Measurements from ENCODE around the gene PARS2.

GRCh38 chr1:54800899-54801759 lies 36.8 kb upstream of the PARS2 start, which contains the start of gene TTC22:
- no peak for TF ChIP-seq POLR2A (IDR thresholded peaks at IDR 0.05)
- TF ChIP-seq, protein P1, sequence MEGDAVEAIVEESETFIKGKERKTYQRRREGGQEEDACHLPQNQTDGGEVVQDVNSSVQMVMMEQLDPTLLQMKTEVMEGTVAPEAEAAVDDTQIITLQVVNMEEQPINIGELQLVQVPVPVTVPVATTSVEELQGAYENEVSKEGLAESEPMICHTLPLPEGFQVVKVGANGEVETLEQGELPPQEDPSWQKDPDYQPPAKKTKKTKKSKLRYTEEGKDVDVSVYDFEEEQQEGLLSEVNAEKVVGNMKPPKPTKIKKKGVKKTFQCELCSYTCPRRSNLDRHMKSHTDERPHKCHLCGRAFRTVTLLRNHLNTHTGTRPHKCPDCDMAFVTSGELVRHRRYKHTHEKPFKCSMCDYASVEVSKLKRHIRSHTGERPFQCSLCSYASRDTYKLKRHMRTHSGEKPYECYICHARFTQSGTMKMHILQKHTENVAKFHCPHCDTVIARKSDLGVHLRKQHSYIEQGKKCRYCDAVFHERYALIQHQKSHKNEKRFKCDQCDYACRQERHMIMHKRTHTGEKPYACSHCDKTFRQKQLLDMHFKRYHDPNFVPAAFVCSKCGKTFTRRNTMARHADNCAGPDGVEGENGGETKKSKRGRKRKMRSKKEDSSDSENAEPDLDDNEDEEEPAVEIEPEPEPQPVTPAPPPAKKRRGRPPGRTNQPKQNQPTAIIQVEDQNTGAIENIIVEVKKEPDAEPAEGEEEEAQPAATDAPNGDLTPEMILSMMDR (IDR thresholded peaks at IDR 0.05), result peak in 5 of 6 experiments; percentile 7 to 45 (median 38)
